ENCODE data around the gene CCDC83. TPM values are rescaled to one million over a fixed set of nuclear protein-coding genes. Genes with fewer than 3 reads are reported as not detected.
"Not testable (repeated sequence)": the region's sequence is repeated elsewhere in the genome, so short reads cannot be mapped to it uniquely, and the experiment has no call there.

CCDC83 gene
- total RNA-seq, 1 donor from 2014 or later, result not detected

- DNase-seq (ENCODE audit: low spot score), result no peak
These were observed 31.2 kb downstream of the CCDC83 start for GRCh38 chr11:85886089-85887056.

GRCh38 chr11:85889108-85889507, 33.9 kb downstream of the CCDC83 start:
- DNase-seq (ENCODE audit: low spot score), result no peak

- DNase-seq (ENCODE audit: low spot score), result peak; percentile 24
These were observed 34.7 kb downstream of the CCDC83 start for GRCh38 chr11:85889676-85890579.

GRCh38 chr11:85893395-85893794, 38.2 kb downstream of the CCDC83 start:
- no peak for DNase-seq (ENCODE audit: low spot score)

GRCh38 chr11:85896876-85897275, 41.7 kb downstream of the CCDC83 start:
- DNase-seq (ENCODE audit: low spot score), result no peak

GRCh38 chr11:85898456-85898855, 43.3 kb downstream of the CCDC83 start:
- DNase-seq (ENCODE audit: low spot score), result no peak

- no peak for DNase-seq (ENCODE audit: low spot score)
These were observed 47.2 kb downstream of the CCDC83 start for GRCh38 chr11:85902353-85902752.

GRCh38 chr11:85903406-85903805, 48.2 kb downstream of the CCDC83 start:
- no peak for DNase-seq (ENCODE audit: low spot score)

- no peak for DNase-seq (ENCODE audit: low spot score)
These were observed 48.6 kb downstream of the CCDC83 start for GRCh38 chr11:85903811-85904210.

- DNase-seq (ENCODE audit: low spot score), result no peak
These were observed 57.2 kb downstream of the CCDC83 start for GRCh38 chr11:85912414-85912813.

- no peak for DNase-seq (ENCODE audit: low spot score)
These were observed 58.3 kb downstream of the CCDC83 start for GRCh38 chr11:85913513-85913912.

- DNase-seq (ENCODE audit: low spot score), result no peak
These were observed 59.2 kb downstream of the CCDC83 start for GRCh38 chr11:85914425-85914824.

- DNase-seq (ENCODE audit: low spot score), result no peak
These were observed 64.0 kb downstream of the CCDC83 start for GRCh38 chr11:85918910-85919794.

- DNase-seq (ENCODE audit: low spot score), result no peak
These were observed 67.2 kb downstream of the CCDC83 start for GRCh38 chr11:85922367-85922766.

GRCh38 chr11:85923455-85923854, 68.3 kb downstream of the CCDC83 start:
- no peak for DNase-seq (ENCODE audit: low spot score)

- not testable (repeated sequence) for DNase-seq (ENCODE audit: low spot score)
These were observed 71.6 kb downstream of the CCDC83 start for GRCh38 chr11:85926653-85927214.

- DNase-seq (ENCODE audit: low spot score), result peak; percentile 58
These were observed 75.7 kb downstream of the CCDC83 start for GRCh38 chr11:85930879-85931366.

GRCh38 chr11:85934596-85935169, 79.5 kb downstream of the CCDC83 start:
- DNase-seq (ENCODE audit: low spot score), result no peak

GRCh38 chr11:85935751-85936150, 80.6 kb downstream of the CCDC83 start:
- DNase-seq (ENCODE audit: low spot score), result no peak

- no peak for DNase-seq (ENCODE audit: low spot score)
These were observed 82.7 kb downstream of the CCDC83 start for GRCh38 chr11:85937835-85938234.

Data from mucosa of gallbladder (tissue), 1 donor.